Progenitor cell of endocrine pancreas (in vitro differentiated cells): ENCODE measurements around the gene LENEP. TPM values are rescaled to one million over a fixed set of nuclear protein-coding genes. Genes with fewer than 3 reads are reported as not detected.

Experiments used
- DNase-seq: peaks from one replicate; pipeline ENCODE4 v3.0.0; 2021; ENCODE audit warnings: low spot score; ENCODE audit not compliant: unreplicated experiment
- H3K27ac Mint-ChIP-seq: 2 replicates; pipeline ENCODE4 v1.8.0; 2021; ENCODE audit warnings: mild to moderate bottlenecking, moderate library complexity, mixed read lengths
- H3K27me3 Mint-ChIP-seq: 2 replicates; pipeline ENCODE4 v1.8.0; 2021; ENCODE audit warnings: mixed read lengths
- H3K36me3 Mint-ChIP-seq: 2 replicates; pipeline ENCODE4 v1.8.0; 2022; ENCODE audit warnings: mixed read lengths; ENCODE audit not compliant: insufficient read depth
- H3K4me1 Mint-ChIP-seq: 2 replicates; pipeline ENCODE4 v1.8.0; 2021; ENCODE audit warnings: low read depth, mixed read lengths
- H3K4me3 Mint-ChIP-seq: 2 replicates; pipeline ENCODE4 v1.8.0; 2021; ENCODE audit warnings: low read depth, mild to moderate bottlenecking, moderate library complexity, mixed read lengths
- H3K9me3 Mint-ChIP-seq: 2 replicates; pipeline ENCODE4 v1.8.0; 2021; ENCODE audit warnings: low read depth, mixed read lengths
- total RNA-seq: library from RNA; stranded (reverse); gene quantifications from 2 replicates; pipeline ENCODE4 v1.2.1, GENCODE V29; 2021
- TF ChIP-seq, protein P1 (sequence below): fragments of 200-600 bp; sonication (generic); IDR thresholded peaks from one replicate; pipeline ENCODE4 v1.5.0; 2021; ENCODE audit warnings: antibody characterized with exemption, mild to moderate bottlenecking; ENCODE audit not compliant: unreplicated experiment

LENEP gene
- total RNA-seq, 1 donor from 2014 or later = 0.84 TPM

DNA sequence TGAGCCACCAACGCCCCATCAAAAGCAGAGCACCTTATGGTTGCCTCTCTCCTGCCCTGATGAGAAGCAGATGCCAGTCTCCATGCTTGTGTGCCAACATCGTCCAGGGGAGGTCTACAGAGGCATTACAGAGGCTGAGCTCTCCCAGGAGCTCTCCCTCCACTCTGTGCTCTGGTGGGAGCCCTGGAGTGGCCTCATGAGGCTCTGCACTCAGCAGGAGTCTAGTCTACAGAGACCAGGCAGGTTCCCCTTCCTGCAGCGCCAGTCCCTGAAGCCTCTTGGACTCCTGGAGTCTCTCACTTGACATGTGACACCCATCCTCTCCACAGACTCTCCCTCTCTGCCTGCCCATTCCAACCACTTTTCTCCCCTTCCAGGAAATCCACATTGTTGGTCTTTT lies 43.7 kb downstream of the LENEP start:
- no peaks in the 10 kb centered on the region for H3K36me3 Mint-ChIP-seq
- H3K4me3 Mint-ChIP-seq = no peak overlapping the region
- H3K4me1 Mint-ChIP-seq = peaks cover 3% of the 10 kb centered on the region
- peaks cover 19% of the 10 kb centered on the region for H3K27me3 Mint-ChIP-seq
- H3K27ac Mint-ChIP-seq = no peak overlapping the region
- DNase-seq = no peak
- TF ChIP-seq, protein P1, sequence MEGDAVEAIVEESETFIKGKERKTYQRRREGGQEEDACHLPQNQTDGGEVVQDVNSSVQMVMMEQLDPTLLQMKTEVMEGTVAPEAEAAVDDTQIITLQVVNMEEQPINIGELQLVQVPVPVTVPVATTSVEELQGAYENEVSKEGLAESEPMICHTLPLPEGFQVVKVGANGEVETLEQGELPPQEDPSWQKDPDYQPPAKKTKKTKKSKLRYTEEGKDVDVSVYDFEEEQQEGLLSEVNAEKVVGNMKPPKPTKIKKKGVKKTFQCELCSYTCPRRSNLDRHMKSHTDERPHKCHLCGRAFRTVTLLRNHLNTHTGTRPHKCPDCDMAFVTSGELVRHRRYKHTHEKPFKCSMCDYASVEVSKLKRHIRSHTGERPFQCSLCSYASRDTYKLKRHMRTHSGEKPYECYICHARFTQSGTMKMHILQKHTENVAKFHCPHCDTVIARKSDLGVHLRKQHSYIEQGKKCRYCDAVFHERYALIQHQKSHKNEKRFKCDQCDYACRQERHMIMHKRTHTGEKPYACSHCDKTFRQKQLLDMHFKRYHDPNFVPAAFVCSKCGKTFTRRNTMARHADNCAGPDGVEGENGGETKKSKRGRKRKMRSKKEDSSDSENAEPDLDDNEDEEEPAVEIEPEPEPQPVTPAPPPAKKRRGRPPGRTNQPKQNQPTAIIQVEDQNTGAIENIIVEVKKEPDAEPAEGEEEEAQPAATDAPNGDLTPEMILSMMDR = no peak
- H3K9me3 Mint-ChIP-seq = no peaks in the 10 kb centered on the region

DNA sequence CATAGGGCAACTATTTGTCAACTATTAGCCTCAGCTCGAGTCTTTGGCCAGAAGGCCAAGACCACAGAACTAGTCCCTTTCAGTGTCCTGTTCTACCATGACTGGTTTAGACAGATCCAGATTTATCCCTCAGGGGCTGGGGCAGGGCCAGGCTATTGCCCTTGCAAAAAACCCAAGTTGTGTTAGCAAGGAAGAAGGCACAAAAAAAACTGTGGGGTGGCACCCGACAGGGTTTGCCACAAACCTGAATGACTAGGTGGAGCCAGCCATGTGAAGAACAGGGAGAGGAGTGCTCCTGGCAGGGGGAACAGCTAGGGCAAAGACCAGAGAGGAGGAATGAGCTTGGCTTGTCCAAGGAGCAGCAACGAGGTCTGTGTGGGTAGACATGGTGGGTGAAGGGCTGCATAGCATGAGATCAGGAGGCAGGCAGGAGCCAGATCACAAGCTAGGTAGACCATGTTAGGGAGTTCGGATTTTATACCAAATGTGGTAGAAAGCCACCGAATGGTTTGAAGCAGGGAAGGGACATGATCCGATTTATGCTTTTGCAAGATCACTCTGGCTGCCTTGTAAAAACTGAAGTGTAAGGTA lies 44.6 kb downstream of the LENEP start:
- TF ChIP-seq, protein P1 = no peak
- H3K27me3 Mint-ChIP-seq = peaks cover 23% of the 10 kb centered on the region
- no peak overlapping the region for H3K27ac Mint-ChIP-seq
- peaks cover 3% of the 10 kb centered on the region for H3K4me1 Mint-ChIP-seq
- H3K36me3 Mint-ChIP-seq = no peaks in the 10 kb centered on the region
- no peak for DNase-seq
- H3K9me3 Mint-ChIP-seq = no peaks in the 10 kb centered on the region
- H3K4me3 Mint-ChIP-seq = no peak overlapping the region

DNA sequence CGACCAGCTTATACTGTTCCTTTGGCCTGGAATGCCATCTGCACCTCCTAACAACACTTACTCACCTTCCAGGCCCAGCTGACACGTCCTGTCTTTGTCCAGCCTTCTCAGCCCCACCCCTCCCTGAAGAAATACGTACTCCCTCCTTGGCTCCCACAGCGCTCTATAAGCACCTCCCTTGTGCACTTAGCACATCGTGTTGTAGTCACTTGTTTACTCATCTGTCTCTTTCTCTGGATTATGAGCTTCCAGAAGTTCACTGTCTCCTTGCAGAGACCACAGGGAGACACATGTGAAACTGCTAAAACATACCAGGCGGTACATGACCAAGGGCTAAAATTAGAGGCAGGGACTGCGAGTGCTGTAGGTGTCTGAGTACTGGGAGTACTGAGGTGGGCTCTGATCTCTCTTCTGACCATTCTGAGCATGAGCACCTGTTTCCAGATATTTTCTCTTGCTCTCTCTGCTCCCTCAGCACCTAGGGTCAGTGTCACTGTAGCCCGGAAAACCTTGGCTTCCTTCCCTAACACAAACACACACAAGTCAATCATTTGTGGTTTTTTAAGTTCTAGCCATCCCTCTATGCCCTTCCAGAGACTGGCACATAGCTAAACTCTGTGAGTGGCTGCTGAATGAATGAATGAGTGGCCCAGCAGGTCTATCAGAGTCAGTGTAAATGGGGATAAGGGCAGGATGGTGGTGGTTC lies 45.4 kb downstream of the LENEP start:
- no peak for DNase-seq
- peaks cover 23% of the 10 kb centered on the region for H3K27me3 Mint-ChIP-seq
- no peak overlapping the region for H3K27ac Mint-ChIP-seq
- TF ChIP-seq, protein P1 = no peak
- H3K4me3 Mint-ChIP-seq = no peak overlapping the region
- H3K4me1 Mint-ChIP-seq = peaks cover 5% of the 10 kb centered on the region
- H3K36me3 Mint-ChIP-seq = no peaks in the 10 kb centered on the region
- H3K9me3 Mint-ChIP-seq = no peaks in the 10 kb centered on the region

DNA sequence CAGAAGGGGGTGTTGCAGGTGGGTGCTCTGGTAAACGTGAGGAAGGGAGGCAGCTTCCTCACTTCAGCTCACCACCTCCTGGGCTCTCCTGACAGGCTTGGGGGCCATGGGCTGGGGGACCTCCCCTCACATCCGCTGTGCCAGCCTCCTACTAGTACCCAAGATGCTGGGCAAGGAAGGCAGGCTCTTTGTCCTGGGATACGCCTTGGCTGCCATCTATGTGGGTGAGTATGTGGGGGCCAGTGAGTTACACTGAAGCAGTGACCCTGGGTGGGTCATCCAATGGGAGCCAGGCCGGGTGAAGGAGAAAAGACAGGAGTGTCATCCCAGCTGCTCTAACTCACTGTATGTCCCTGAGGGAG lies 45.9 kb downstream of the LENEP start:
- TF ChIP-seq, protein P1 = no peak
- H3K4me3 Mint-ChIP-seq = no peak overlapping the region
- DNase-seq = no peak
- H3K27ac Mint-ChIP-seq = no peak overlapping the region
- no peaks in the 10 kb centered on the region for H3K36me3 Mint-ChIP-seq
- H3K27me3 Mint-ChIP-seq = peaks cover 23% of the 10 kb centered on the region
- no peaks in the 10 kb centered on the region for H3K9me3 Mint-ChIP-seq
- peaks cover 5% of the 10 kb centered on the region for H3K4me1 Mint-ChIP-seq

DNA sequence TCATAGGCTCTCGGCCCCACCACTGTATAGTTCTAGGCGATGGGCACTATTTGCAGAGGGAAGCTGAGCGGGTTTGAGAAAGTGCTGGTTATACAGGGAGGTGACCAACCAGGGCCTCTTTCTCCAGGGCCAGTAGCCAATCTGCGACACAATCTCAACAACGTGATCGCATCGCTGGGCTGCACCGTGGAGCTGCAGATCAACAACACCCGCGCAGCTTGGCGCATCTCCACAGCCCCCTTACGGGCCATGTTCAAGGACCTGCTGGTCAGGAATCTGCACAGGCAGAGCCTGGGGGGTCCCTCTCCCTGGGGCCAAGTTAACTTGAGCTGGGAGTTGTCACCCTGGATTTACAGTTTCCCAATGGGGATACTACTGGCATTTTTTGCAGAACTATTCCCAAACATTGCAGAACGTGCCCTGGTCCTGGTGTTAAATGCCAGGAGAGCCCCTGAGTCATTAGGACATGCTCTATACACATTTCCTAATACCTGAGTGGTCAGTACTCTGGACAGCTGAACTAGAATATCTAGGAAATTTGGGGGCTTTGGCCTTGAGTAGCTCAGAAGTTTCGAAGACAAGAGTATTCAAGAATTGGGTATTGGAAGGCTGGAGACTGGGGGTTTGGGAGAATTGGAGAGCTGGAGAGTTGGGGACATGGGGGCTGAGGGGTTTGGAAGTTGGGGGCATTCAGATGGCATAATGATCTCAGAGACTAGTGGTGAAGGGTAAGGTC lies 47.1 kb downstream of the LENEP start:
- Mint-ChIP-seq H3K9me3 (no peaks in the 10 kb centered on the region), H3K36me3 (no peaks in the 10 kb centered on the region), H3K4me1 (peaks cover 10% of the 10 kb centered on the region), H3K27me3 (peaks cover 18% of the 10 kb centered on the region), H3K4me3 (no peak overlapping the region), H3K27ac (no peak overlapping the region)
- no peak for DNase-seq
- TF ChIP-seq, protein P1 = no peak
